Effector memory CD8-positive, alpha-beta T cell (primary cell): ENCODE measurements around the gene HEXIM2.

ENCODE experiments used
- ATAC-seq: fragments of 150-1000 bp; cut with Tn5 transposase; replicated peaks from 2 replicates; pipeline ENCODE4 v1.10.0; 2021; ENCODE audit warnings: mild to moderate bottlenecking, moderate library complexity
- DNase-seq, 3 experiments: peaks; one replicate each; pipeline ENCODE4 v3.0.0; 2021
- H3K27ac Mint-ChIP-seq, 2 donors: one replicate each; pipeline ENCODE4 v1.8.0; 2022; ENCODE audit warnings: mild to moderate bottlenecking in 2 of 2, mixed read lengths in 2 of 2, moderate library complexity in 2 of 2
- H3K27me3 Mint-ChIP-seq, 2 donors: one replicate each; pipeline ENCODE4 v1.8.0; 2022; ENCODE audit warnings: mixed read lengths in 2 of 2
- H3K36me3 Mint-ChIP-seq: one replicate; pipeline ENCODE4 v1.8.0; 2022; ENCODE audit warnings: mild to moderate bottlenecking, moderate library complexity, mixed read lengths; ENCODE audit not compliant: insufficient read depth
- H3K4me1 Mint-ChIP-seq, 2 donors: one replicate each; pipeline ENCODE4 v1.8.0; 2022; ENCODE audit warnings: low read depth in 2 of 2, mixed read lengths in 2 of 2
- H3K4me3 Mint-ChIP-seq, 2 donors: one replicate each; pipeline ENCODE4 v1.8.0; 2022; ENCODE audit warnings: mild to moderate bottlenecking in 2 of 2, mixed read lengths in 2 of 2, moderate library complexity in 2 of 2
- H3K9me3 Mint-ChIP-seq, 2 donors: one replicate each; pipeline ENCODE4 v1.8.0; 2022; ENCODE audit warnings: mixed read lengths in 2 of 2

Gene HEXIM2

DNA sequence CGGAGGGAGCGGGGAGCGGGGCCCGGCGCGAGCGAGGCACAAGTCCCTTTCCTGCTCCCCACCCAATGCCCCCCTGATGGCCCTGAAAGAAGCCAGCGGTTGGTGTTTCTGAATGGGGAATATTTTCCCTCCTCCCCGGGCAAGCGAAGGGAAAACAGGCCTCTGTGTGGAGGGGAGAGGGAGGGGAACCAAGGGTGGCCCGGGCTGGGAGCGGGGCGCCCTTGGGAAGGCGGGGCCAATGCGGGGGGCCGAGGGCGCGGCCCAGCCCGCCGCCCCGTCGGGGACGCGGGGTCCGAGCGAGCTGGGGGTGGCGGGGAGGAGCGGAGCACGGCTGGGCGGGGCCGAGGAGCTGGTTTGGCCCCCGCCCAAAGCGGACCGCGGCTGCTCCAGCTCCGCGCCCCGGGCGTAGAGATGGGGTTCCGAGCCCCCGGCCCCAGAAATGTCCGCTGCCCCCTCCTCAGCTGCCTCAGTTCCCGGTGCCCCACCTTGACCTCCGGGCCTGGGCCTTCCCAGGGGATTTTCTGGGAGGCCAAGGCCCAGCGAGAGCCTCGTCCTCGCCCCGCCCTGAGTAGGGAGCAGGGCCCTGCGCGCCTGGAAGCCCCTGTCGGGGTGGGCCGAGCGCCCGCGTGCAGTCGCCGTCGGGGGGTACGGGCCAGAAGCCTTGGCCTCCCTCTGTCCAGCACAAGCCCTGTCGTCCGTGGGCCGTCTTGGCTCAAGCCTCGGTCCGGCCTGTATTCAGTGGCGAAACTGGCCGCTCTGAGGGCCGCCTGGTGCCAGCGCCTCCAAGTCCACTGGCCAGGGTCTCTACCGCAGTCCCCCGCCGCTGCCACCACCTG lies 17.3 kb upstream of the HEXIM2 start:
- ATAC-seq (no peak), DNase-seq (no peak)
- H3K9me3 Mint-ChIP-seq = peaks cover 0 to 2% of the 10 kb centered on the region in 2 donors
- H3K27me3 Mint-ChIP-seq = no peaks in the 10 kb centered on the region
- peak overlapping the region; percentile 65 to 71 for H3K4me3 Mint-ChIP-seq
- peaks cover 33 to 43% of the 10 kb centered on the region in 2 donors for H3K4me1 Mint-ChIP-seq
- H3K36me3 Mint-ChIP-seq = peaks cover 27% of the 10 kb centered on the region
- peak overlapping the region in 1 of 2 donors; percentile 35 for H3K27ac Mint-ChIP-seq

DNA sequence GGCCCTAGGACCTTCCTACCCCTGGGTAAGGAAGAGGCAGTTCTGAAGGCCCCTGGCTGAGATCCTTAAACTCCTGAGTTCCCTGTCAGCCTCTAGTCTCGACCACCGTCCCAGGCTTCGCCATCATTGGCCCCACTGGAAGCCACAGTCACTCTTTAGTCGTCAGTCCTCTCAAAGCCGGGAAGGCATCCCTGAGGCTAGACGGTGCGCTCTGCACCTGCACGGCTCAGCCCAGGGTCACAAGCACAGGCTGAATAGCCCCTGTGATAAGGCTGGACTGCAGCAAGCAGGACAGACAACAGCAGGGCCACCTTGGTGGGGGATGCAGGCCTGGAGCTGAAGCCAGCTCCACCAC lies 16.7 kb upstream of the HEXIM2 start:
- Mint-ChIP-seq H3K36me3 (peaks cover 33% of the 10 kb centered on the region), H3K9me3 (peaks cover 0 to 2% of the 10 kb centered on the region in 2 donors), H3K27ac (peak overlapping the region in 1 of 2 donors; percentile 66), H3K4me1 (peaks cover 39 to 48% of the 10 kb centered on the region in 2 donors), H3K4me3 (peak overlapping the region; percentile 46 to 59), H3K27me3 (no peaks in the 10 kb centered on the region)
- no peak for ATAC-seq
- no peak for DNase-seq

DNA sequence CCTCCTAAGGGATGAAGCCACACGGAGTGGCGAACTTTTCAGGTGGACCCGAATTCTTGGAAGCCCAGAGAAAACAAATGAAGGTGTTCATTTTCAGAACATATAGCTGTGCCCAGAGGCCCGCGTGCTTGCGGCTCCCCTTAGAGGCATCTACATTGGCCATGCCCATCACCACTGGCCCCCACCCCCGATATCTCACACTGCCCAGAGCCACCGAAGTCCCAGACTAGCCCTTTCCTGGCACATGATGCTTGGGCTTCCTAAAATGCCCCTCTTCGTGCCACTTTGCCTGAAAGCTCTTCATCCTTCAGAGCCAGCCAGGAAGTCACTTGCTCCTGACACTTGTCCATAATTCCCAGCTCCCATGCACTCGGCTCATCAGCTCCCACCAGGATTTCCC lies 15.5 kb upstream of the HEXIM2 start:
- ATAC-seq (no peak), DNase-seq (no peak)
- no peaks in the 10 kb centered on the region for H3K27me3 Mint-ChIP-seq
- no peak overlapping the region for H3K27ac Mint-ChIP-seq
- peaks cover 42 to 54% of the 10 kb centered on the region in 2 donors for H3K4me1 Mint-ChIP-seq
- peak overlapping the region; percentile 97 to 99 for H3K4me3 Mint-ChIP-seq
- H3K9me3 Mint-ChIP-seq = peaks cover 0 to 2% of the 10 kb centered on the region in 2 donors
- H3K36me3 Mint-ChIP-seq = peaks cover 35% of the 10 kb centered on the region

DNA sequence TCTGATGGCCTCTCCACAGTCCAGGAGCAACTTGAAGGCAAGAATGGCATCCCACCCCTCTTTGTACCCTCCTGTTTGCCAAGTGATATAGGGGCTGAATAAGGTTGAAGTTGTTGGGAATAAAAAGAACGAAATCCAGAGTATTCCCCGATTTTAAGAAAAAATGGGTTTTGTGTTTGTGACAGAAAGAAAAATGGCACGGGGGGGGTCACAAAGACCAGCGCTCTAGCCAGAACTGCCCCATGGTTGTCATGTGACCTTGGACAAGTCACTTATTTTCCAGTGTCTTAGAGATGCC lies 15.1 kb upstream of the HEXIM2 start:
- H3K4me3 Mint-ChIP-seq = peak overlapping the region; percentile 97 to 99
- peak overlapping the region; percentile 100 for H3K27ac Mint-ChIP-seq
- H3K9me3 Mint-ChIP-seq = peaks cover 0 to 2% of the 10 kb centered on the region in 2 donors
- ATAC-seq = no peak
- peaks cover 35% of the 10 kb centered on the region for H3K36me3 Mint-ChIP-seq
- DNase-seq = no peak
- H3K4me1 Mint-ChIP-seq = peaks cover 44 to 54% of the 10 kb centered on the region in 2 donors
- H3K27me3 Mint-ChIP-seq = no peaks in the 10 kb centered on the region

DNA sequence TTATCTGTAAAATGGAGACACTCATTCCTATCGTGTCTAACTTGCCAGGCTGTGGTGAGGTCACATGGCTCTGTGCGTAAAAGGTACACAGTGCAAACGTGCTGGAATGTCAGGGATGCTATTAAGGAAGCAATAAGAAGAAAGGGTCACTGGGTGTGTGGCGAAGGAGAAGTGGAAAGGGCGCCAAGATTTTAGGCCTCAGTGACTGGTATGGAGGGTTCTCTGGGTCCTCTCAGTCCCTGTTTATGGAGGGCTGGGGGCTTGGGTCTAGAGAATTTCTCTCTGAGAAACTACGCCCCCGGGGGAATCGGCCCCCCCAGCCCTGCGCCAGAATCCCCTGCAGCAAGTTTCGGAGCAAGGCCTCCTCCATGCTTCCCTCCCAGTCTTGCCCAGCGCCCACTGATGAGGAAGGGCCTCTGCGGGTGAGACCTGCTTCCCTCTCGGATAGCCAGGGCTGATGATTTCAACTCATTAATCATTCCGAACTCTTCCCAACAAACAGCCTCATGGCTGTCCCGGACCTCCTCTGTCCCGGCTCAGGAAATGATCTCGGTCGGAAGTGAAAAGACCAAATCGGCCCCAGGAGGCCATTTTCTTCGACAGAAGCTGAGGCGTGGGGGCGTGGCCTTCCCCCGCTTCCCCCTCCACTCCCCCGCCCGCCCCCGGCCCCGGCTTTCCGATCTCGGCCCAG lies 14.6 kb upstream of the HEXIM2 start:
- Mint-ChIP-seq H3K4me3 (peak overlapping the region; percentile 97 to 99), H3K27ac (peak overlapping the region; percentile 100), H3K9me3 (peaks cover 0 to 2% of the 10 kb centered on the region in 2 donors), H3K27me3 (no peaks in the 10 kb centered on the region), H3K36me3 (peaks cover 39% of the 10 kb centered on the region), H3K4me1 (peaks cover 46 to 53% of the 10 kb centered on the region in 2 donors)
- ATAC-seq (peak; percentile 5), DNase-seq (peak in 1 of 3 experiments; percentile 53)

DNA sequence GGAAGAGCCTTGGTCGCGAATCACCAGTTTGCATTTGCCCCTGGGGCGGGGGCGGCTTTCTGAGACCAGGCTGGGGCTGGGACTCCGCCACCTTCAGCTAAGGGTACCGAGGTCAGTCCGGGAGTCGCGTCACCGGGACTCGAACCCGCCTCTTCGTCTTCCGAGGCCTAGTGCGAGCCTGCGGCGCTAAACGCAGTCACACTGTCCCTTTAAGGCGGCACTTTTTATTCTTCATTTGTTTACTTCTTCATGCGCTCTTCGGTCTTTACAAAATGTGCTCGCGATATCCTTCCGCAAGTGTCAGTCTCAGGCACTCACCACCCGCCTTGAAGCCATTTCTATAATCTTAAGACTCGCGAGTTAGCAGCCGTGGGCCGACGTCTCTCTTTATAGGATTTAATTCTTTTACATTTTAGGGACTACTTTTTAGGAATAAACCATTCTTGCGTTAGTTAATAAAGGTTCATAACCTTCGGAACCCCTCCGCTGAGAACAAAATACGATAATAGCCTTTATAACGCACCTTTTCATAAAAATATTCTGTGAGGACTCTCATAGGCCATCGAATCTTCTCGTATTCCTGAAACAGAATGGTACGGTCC lies 14.0 kb upstream of the HEXIM2 start:
- Mint-ChIP-seq H3K4me3 (peak overlapping the region; percentile 97 to 99), H3K36me3 (peaks cover 45% of the 10 kb centered on the region), H3K27me3 (no peaks in the 10 kb centered on the region), H3K27ac (peak overlapping the region; percentile 100), H3K4me1 (peaks cover 46 to 53% of the 10 kb centered on the region in 2 donors), H3K9me3 (peaks cover 0 to 2% of the 10 kb centered on the region in 2 donors)
- peak; percentile 63 to 76 (median 67) for DNase-seq
- ATAC-seq = peak; percentile 40

DNA sequence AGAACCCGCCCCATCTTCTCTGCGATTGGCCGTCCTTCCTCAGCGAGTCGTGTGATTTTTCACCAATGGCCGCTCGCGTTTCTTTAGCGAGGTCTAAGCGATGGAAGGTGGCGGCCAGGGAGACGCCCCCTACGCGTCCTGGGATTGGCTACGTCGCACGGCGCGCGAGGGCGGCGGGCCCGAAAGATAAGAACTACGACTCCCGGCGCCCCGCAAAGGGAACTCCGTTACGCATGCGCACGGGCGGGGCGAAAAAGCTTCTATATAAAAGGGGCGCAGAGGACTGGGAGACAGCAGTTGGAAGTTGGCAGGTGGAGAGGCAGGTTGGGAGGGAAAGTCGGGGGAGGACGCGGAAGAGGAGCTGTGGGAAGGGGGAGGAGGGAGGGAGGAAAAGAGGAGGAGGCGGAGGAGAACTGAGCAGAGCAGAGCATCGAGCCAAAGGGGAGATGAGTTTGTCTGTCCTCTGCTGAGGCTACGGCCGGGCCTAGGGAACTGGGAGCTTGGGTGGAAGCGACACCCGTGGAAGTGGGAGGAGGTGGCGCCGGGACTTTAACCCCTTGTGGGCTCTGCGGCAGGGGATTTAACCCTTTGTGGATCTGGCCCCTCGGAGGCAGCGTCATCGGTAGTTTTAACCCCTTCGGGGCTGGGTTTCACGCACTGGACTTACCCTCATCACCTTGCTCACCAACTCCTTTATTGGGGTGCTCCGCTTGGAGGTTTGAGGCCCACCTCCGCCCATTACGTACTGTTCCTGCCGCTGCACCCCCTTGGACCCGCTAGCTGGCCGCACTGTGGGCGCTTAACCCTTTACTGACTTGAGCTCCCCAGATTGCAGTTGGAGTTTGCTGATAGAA lies 13.3 kb upstream of the HEXIM2 start, which contains the start of gene HEXIM1:
Gene HEXIM1 (plus strand): TSS at position 293 of the 854 bp plus-strand sequence. CDS start 716 bp downstream, outside the sequence.
- no peaks in the 10 kb centered on the region for H3K27me3 Mint-ChIP-seq
- peaks cover 47% of the 10 kb centered on the region for H3K36me3 Mint-ChIP-seq
- H3K4me1 Mint-ChIP-seq = peaks cover 46 to 49% of the 10 kb centered on the region in 2 donors
- peak within 1 kb of the TSS; percentile 97 to 99 for H3K4me3 Mint-ChIP-seq
- H3K9me3 Mint-ChIP-seq = peaks cover 0 to 2% of the 10 kb centered on the region in 2 donors
- ATAC-seq (peak; percentile 79), DNase-seq (peak; percentile 98 to 99 (median 99))
- peak within 1 kb of the TSS; percentile 100 for H3K27ac Mint-ChIP-seq

DNA sequence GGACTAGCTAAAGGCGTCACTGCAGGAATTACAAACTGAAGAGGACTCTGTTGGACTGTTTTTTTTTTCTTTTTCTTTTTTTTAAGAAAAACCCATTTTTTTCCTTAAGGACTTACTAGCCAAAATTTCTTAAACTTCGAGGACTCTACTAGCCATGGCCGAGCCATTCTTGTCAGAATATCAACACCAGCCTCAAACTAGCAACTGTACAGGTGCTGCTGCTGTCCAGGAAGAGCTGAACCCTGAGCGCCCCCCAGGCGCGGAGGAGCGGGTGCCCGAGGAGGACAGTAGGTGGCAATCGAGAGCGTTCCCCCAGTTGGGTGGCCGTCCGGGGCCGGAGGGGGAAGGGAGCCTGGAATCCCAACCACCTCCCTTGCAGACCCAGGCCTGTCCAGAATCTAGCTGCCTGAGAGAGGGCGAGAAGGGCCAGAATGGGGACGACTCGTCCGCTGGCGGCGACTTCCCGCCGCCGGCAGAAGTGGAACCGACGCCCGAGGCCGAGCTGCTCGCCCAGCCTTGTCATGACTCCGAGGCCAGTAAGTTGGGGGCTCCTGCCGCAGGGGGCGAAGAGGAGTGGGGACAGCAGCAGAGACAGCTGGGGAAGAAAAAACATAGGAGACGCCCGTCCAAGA lies 12.5 kb upstream of the HEXIM2 start:
- Mint-ChIP-seq H3K36me3 (peaks cover 44% of the 10 kb centered on the region), H3K4me1 (peaks cover 46 to 49% of the 10 kb centered on the region in 2 donors), H3K9me3 (peaks cover 0 to 2% of the 10 kb centered on the region in 2 donors), H3K4me3 (peak overlapping the region; percentile 97 to 99), H3K27ac (peak overlapping the region; percentile 100), H3K27me3 (no peaks in the 10 kb centered on the region)
- DNase-seq (peak; percentile 62 to 73 (median 64)), ATAC-seq (peak; percentile 28)

DNA sequence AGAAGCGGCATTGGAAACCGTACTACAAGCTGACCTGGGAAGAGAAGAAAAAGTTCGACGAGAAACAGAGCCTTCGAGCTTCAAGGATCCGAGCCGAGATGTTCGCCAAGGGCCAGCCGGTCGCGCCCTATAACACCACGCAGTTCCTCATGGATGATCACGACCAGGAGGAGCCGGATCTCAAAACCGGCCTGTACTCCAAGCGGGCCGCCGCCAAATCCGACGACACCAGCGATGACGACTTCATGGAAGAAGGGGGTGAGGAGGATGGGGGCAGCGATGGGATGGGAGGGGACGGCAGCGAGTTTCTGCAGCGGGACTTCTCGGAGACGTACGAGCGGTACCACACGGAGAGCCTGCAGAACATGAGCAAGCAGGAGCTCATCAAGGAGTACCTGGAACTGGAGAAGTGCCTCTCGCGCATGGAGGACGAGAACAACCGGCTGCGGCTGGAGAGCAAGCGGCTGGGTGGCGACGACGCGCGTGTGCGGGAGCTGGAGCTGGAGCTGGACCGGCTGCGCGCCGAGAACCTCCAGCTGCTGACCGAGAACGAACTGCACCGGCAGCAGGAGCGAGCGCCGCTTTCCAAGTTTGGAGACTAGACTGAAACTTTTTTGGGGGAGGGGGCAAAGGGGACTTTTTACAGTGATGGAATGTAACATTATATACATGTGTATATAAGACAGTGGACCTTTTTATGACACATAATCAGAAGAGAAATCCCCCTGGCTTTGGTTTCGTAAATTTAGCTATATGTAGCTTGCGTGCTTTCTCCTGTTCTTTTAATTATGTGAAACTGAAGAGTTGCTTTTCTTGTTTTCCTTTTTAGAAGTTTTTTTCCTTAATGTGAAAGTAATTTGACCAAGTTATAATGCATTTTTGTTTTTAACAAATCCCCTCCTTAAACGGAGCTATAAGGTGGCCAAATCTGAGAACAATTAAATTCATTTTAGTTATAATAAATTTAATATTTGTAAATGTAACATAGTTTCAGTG lies 11.7 kb upstream of the HEXIM2 start:
- no peaks in the 10 kb centered on the region for H3K27me3 Mint-ChIP-seq
- no peak for DNase-seq
- ATAC-seq = no peak
- H3K36me3 Mint-ChIP-seq = peaks cover 43% of the 10 kb centered on the region
- peaks cover 0 to 2% of the 10 kb centered on the region in 2 donors for H3K9me3 Mint-ChIP-seq
- peaks cover 45 to 49% of the 10 kb centered on the region in 2 donors for H3K4me1 Mint-ChIP-seq
- H3K4me3 Mint-ChIP-seq = peak overlapping the region; percentile 97 to 99
- peak overlapping the region; percentile 100 for H3K27ac Mint-ChIP-seq

DNA sequence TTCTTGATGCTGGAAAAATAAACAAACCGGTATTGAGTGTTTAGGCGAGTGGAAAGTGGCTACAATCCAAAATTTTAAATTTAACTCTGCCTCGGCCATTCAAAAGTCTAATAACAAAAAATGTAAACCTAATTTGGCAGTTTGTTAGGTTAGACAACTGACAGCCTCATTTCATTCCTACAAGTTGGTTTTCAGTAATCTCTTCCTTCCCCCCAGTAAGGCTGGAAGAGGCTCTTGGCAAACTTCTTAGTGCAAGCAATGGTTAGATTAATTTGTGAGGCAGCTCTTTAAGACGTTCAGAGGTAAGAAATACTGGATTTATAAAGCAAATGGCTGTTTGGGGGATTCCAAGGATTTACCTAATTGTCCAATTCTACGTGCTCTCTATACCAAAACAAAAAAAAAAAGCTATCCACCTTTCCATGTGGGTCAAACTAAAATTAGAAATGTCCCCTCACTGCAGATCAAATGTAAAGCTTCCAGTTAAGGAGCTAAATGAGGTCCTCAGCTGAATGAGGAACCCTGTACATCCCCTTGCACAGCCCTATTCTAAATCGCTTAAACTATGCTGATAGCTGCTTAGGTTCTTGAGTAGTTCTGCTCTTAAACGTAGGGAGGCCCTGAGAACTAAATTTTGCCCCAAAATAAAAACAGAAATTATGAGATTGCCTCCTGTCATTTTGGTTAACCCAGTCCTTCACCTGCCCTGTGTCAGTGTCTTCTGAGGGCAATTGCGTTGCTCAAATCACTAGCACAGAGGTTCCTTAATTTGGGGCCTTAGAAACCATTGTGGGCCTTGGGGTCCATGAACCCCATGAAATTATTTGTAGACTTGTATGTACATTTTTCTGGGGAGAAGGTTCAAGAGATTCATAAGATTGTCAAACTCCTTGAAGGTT lies 10.5 kb upstream of the HEXIM2 start:
- H3K9me3 Mint-ChIP-seq = peaks cover 0 to 2% of the 10 kb centered on the region in 2 donors
- peaks cover 43% of the 10 kb centered on the region for H3K36me3 Mint-ChIP-seq
- no peak for ATAC-seq
- H3K4me1 Mint-ChIP-seq = peaks cover 42 to 49% of the 10 kb centered on the region in 2 donors
- no peaks in the 10 kb centered on the region for H3K27me3 Mint-ChIP-seq
- H3K27ac Mint-ChIP-seq = peak overlapping the region; percentile 51 to 78
- no peak for DNase-seq
- H3K4me3 Mint-ChIP-seq = peak overlapping the region; percentile 97 to 99

DNA sequence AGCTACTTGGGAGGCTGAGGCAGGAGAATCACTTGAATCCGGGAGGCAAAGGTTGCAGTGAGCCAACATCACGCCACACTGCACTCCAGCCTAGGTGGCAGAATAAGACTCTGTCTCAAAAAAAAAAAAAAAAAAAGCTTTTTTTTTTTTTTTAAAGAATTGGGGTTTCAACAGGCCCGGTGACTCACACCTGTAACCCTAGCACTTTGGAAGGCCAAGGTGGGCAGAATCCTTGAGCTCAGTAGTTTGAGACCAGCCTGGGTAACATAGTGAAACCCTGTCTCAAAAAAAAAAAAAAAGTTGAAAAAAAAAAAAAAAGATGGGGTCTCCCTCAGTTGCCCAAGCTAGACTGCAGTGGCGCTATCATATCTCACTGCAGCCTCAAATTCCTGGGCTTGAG lies 6.6 kb upstream of the HEXIM2 start:
- Mint-ChIP-seq H3K4me1 (peaks cover 27 to 39% of the 10 kb centered on the region in 2 donors), H3K4me3 (no peak overlapping the region), H3K9me3 (no peaks in the 10 kb centered on the region), H3K36me3 (peaks cover 26% of the 10 kb centered on the region), H3K27me3 (no peaks in the 10 kb centered on the region), H3K27ac (no peak overlapping the region)
- DNase-seq (no peak), ATAC-seq (peak; percentile 12)
